Neural cell (in vitro differentiated cells): ENCODE measurements around the gene IRF7. TPM values are rescaled to one million over a fixed set of nuclear protein-coding genes. Genes with fewer than 3 reads are reported as not detected.
"Not testable (repeated sequence)": the region's sequence is repeated elsewhere in the genome, so short reads cannot be mapped to it uniquely, and the experiment has no call there.

Experiments used
- H2AFZ ChIP-seq: fragments of 200-600, 300-800 bp; sonication (generic), shearing (Covaris generic); 2 replicates; pipeline ENCODE4 v1.6.0; 2014; ENCODE audit warnings: low read depth, mild to moderate bottlenecking, antibody characterized with exemption, low read length, moderate library complexity
- H3F3A ChIP-seq: fragments of 200-600 bp; shearing (Covaris generic); 2 replicates; pipeline ENCODE4 v1.6.1; 2016; ENCODE audit warnings: mild to moderate bottlenecking, moderate library complexity, mixed read lengths, antibody characterized with exemption, low read length; ENCODE audit not compliant: insufficient read depth, poor library complexity, severe bottlenecking
- H3K27ac ChIP-seq: fragments of 200-600, 300-800 bp; sonication (generic), shearing (Covaris generic); 2 replicates; pipeline ENCODE4 v1.5.1; 2014; ENCODE audit warnings: mild to moderate bottlenecking, low read length, moderate library complexity
- H3K27me3 ChIP-seq: fragments of 300-800, 200-600 bp; sonication (generic), shearing (Covaris generic); 2 replicates; pipeline ENCODE4 v1.6.0; 2014; ENCODE audit warnings: mild to moderate bottlenecking, low read depth, low read length, moderate library complexity; ENCODE audit not compliant: insufficient read depth
- H3K36me3 ChIP-seq: fragments of 300-800, 200-600 bp; sonication (generic), shearing (Covaris generic); 2 replicates; pipeline ENCODE4 v1.5.1; 2014; ENCODE audit warnings: mild to moderate bottlenecking, antibody characterized with exemption, low read length, moderate library complexity; ENCODE audit not compliant: insufficient read depth
- H3K4me2 ChIP-seq: fragments of 300-800, 200-600 bp; sonication (generic), shearing (Covaris generic); 2 replicates; pipeline ENCODE4 v1.6.0; 2014; ENCODE audit warnings: mild to moderate bottlenecking, low read length
- H3K4me3 ChIP-seq: fragments of 300-800, 200-600 bp; sonication (generic), shearing (Covaris generic); 2 replicates; pipeline ENCODE4 v1.5.1; 2014; ENCODE audit warnings: mild to moderate bottlenecking, low read length, moderate library complexity
- H3K79me2 ChIP-seq: fragments of 200-600 bp; shearing (Covaris generic); replicated peaks from 2 replicates; pipeline ENCODE4 v1.6.0; 2014; ENCODE audit warnings: mild to moderate bottlenecking, low read length, moderate library complexity; ENCODE audit not compliant: insufficient read depth
- H3K9ac ChIP-seq: fragments of 300-800, 200-600 bp; sonication (generic), shearing (Covaris generic); 2 replicates; pipeline ENCODE4 v1.6.1; 2016; ENCODE audit warnings: mild to moderate bottlenecking, low read length, mixed read lengths
- H3K9me2 ChIP-seq: fragments of 200-600 bp; shearing (Covaris generic); 2 replicates; pipeline ENCODE4 v1.6.1; 2016; ENCODE audit warnings: mild to moderate bottlenecking, low read length, mixed read lengths; ENCODE audit not compliant: insufficient read depth
- H3K9me3 ChIP-seq: fragments of 200-600, 300-800 bp; sonication (generic), shearing (Covaris generic); 2 replicates; pipeline ENCODE4 v1.6.1; 2016; ENCODE audit warnings: mild to moderate bottlenecking, mixed run types, low read length, moderate library complexity, mixed read lengths
- H4K20me1 ChIP-seq: fragments of 200-600 bp; shearing (Covaris generic); 2 replicates; pipeline ENCODE4 v1.6.1; 2016; ENCODE audit warnings: mild to moderate bottlenecking, mixed run types; ENCODE audit not compliant: insufficient read depth
- EP300 ChIP-seq: fragments of 450-650 bp; conservative IDR thresholded peaks from 2 replicates; pipeline ENCODE4 v1.6.1; 2014; ENCODE audit warnings: antibody characterized with exemption, mild to moderate bottlenecking, moderate library complexity; ENCODE audit not compliant: poor library complexity, severe bottlenecking
- EZH2 ChIP-seq: fragments of 200-600, 300-800 bp; shearing (Covaris generic), sonication (generic); IDR thresholded peaks from 2 replicates; pipeline ENCODE4 v1.6.1; 2014; ENCODE audit warnings: antibody characterized with exemption, low read length, borderline replicate concordance, mild to moderate bottlenecking; ENCODE audit not compliant: insufficient read depth, poor library complexity, severe bottlenecking
- MXI1 ChIP-seq: fragments of 450-650 bp; conservative IDR thresholded peaks from 2 replicates; pipeline ENCODE4 v1.6.1; 2014; ENCODE audit warnings: antibody characterized with exemption, mild to moderate bottlenecking; ENCODE audit not compliant: poor library complexity, severe bottlenecking
- POLR2AphosphoS5 ChIP-seq: IDR thresholded peaks from 2 replicates; pipeline ENCODE4 v1.6.1; 2012
- RAD21 ChIP-seq: fragments of 450-650 bp; conservative IDR thresholded peaks from 2 replicates; pipeline ENCODE4 v1.6.1; 2014; ENCODE audit warnings: antibody characterized with exemption, mild to moderate bottlenecking, moderate library complexity
- SMC3 ChIP-seq: fragments of 450-650 bp; conservative IDR thresholded peaks from 2 replicates; pipeline ENCODE4 v1.6.1; 2014; ENCODE audit warnings: antibody characterized with exemption, mild to moderate bottlenecking, moderate library complexity; ENCODE audit not compliant: poor library complexity
- TAF1 ChIP-seq: IDR thresholded peaks from 2 replicates; pipeline ENCODE4 v1.6.1; 2012; ENCODE audit warnings: low read depth
- polyA plus RNA-seq: library from polyadenylated mRNA; depleted of rRNA; stranded (reverse); fragments of >200 nt; gene quantifications from 2 replicates; pipeline ENCODE4 v1.2.3, GENCODE V29; 2014
- TF ChIP-seq, protein P1 (sequence below): fragments of 450-650 bp; IDR thresholded peaks from 2 replicates; pipeline ENCODE4 v1.5.1; 2014; ENCODE audit warnings: antibody characterized with exemption, mild to moderate bottlenecking, moderate library complexity; ENCODE audit not compliant: poor library complexity, severe bottlenecking
- TF ChIP-seq, protein P2 (sequence below): IDR thresholded peaks from 2 replicates; pipeline ENCODE4 v1.6.1; 2012; ENCODE audit warnings: borderline replicate concordance

IRF7 gene
- polyA plus RNA-seq, 1 donor from 2014 or later: 1.1 TPM

DNA sequence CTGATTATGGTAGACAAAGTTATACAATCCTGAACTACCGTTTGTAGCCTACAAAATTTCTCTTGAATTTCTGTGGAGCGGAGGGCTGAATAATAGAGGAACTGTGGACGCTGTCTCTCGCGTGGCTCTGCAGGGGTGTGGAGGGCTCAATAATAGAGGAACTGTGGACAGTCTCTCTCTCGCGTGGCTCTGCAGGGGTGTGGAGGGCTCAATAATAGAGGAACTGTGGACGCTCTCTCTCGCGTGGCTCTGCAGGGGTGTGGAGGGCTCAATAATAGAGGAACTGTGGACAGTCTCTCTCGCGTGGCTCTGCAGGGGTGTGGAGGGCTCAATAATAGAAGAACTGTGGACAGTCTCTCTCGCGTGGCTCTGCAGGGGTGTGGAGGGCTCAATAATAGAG, 37.4 kb upstream of the IRF7 start:
- H3K9ac ChIP-seq, H3K36me3 ChIP-seq, H3F3A ChIP-seq, H3K9me2 ChIP-seq, H2AFZ ChIP-seq, H3K4me2 ChIP-seq, H3K9me3 ChIP-seq, H3K4me3 ChIP-seq, H4K20me1 ChIP-seq, H3K79me2 ChIP-seq, H3K27ac ChIP-seq, H3K27me3 ChIP-seq: not testable (repeated sequence)

DNA sequence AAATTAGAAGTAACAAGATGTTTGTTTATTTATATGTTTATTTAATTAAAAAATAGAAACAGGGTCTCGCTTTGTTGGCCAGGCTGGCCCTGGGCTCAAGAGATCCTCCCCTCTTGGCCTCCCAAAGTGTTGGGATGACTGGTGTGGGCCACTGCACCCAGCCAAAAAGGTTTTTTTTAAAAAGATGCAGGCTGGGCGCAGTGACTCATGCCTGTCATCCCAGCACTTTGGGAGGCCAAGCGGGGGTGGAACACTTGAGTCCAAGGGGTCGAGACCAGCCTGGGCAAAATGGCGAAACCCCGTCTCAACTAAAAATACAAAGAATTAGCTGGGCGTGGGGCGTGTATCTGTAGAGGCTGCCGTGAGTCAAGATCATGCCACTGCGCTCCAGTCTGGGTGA, 34.7 kb upstream of the IRF7 start:
- H3K4me3 ChIP-seq: no peak overlapping the region
- TF ChIP-seq EP300 (no peak), SMC3 (no peak), POLR2AphosphoS5 (no peak), RAD21 (no peak), TAF1 (no peak), MXI1 (no peak), EZH2 (no peak)
- TF ChIP-seq, protein P1, sequence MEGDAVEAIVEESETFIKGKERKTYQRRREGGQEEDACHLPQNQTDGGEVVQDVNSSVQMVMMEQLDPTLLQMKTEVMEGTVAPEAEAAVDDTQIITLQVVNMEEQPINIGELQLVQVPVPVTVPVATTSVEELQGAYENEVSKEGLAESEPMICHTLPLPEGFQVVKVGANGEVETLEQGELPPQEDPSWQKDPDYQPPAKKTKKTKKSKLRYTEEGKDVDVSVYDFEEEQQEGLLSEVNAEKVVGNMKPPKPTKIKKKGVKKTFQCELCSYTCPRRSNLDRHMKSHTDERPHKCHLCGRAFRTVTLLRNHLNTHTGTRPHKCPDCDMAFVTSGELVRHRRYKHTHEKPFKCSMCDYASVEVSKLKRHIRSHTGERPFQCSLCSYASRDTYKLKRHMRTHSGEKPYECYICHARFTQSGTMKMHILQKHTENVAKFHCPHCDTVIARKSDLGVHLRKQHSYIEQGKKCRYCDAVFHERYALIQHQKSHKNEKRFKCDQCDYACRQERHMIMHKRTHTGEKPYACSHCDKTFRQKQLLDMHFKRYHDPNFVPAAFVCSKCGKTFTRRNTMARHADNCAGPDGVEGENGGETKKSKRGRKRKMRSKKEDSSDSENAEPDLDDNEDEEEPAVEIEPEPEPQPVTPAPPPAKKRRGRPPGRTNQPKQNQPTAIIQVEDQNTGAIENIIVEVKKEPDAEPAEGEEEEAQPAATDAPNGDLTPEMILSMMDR: no peak
- TF ChIP-seq, protein P2, sequence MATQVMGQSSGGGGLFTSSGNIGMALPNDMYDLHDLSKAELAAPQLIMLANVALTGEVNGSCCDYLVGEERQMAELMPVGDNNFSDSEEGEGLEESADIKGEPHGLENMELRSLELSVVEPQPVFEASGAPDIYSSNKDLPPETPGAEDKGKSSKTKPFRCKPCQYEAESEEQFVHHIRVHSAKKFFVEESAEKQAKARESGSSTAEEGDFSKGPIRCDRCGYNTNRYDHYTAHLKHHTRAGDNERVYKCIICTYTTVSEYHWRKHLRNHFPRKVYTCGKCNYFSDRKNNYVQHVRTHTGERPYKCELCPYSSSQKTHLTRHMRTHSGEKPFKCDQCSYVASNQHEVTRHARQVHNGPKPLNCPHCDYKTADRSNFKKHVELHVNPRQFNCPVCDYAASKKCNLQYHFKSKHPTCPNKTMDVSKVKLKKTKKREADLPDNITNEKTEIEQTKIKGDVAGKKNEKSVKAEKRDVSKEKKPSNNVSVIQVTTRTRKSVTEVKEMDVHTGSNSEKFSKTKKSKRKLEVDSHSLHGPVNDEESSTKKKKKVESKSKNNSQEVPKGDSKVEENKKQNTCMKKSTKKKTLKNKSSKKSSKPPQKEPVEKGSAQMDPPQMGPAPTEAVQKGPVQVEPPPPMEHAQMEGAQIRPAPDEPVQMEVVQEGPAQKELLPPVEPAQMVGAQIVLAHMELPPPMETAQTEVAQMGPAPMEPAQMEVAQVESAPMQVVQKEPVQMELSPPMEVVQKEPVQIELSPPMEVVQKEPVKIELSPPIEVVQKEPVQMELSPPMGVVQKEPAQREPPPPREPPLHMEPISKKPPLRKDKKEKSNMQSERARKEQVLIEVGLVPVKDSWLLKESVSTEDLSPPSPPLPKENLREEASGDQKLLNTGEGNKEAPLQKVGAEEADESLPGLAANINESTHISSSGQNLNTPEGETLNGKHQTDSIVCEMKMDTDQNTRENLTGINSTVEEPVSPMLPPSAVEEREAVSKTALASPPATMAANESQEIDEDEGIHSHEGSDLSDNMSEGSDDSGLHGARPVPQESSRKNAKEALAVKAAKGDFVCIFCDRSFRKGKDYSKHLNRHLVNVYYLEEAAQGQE: no peak
- H3K79me2 ChIP-seq: no peaks in the 10 kb centered on the region
- H3K9me2 ChIP-seq: no peaks in the 10 kb centered on the region
- H4K20me1 ChIP-seq: no peaks in the 10 kb centered on the region
- H3K27me3 ChIP-seq: no peaks in the 10 kb centered on the region
- no peak overlapping the region for H3K9ac ChIP-seq
- no peak overlapping the region for H3K27ac ChIP-seq
- no peaks in the 10 kb centered on the region for H3K9me3 ChIP-seq
- no peaks in the 10 kb centered on the region for H3F3A ChIP-seq
- no peak overlapping the region for H3K4me2 ChIP-seq
- H2AFZ ChIP-seq: no peak overlapping the region
- no peaks in the 10 kb centered on the region for H3K36me3 ChIP-seq

DNA sequence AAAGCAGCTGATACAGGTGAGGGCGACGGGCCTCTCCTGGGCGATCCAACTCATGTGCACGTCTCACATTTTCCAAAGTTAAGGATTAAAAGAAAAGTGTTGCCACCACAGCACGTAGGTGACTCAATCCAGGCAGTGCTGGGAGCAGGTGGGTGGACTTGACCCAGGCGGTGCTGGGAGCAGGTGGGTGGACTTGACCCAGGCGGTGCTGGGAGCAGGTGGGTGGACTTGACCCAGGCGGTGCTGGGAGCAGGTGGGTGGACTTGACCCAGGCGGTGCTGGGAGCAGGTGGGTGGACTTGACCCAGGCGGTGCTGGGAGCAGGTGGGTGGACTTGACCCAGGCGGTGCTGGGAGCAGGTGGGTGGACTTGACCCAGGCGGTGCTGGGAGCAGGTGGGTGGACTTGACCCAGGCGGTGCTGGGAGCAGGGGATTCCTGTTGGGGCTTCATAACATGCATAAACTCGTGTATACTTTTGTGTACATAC, 32.0 kb upstream of the IRF7 start:
- not testable (repeated sequence) for H3K9me3 ChIP-seq, H2AFZ ChIP-seq, H3K79me2 ChIP-seq, H3K36me3 ChIP-seq, H3K4me3 ChIP-seq, H4K20me1 ChIP-seq, H3F3A ChIP-seq, H3K27me3 ChIP-seq, H3K4me2 ChIP-seq, H3K9ac ChIP-seq, H3K27ac ChIP-seq, H3K9me2 ChIP-seq
